ENCODE data around the gene BPIFB6.

DNA sequence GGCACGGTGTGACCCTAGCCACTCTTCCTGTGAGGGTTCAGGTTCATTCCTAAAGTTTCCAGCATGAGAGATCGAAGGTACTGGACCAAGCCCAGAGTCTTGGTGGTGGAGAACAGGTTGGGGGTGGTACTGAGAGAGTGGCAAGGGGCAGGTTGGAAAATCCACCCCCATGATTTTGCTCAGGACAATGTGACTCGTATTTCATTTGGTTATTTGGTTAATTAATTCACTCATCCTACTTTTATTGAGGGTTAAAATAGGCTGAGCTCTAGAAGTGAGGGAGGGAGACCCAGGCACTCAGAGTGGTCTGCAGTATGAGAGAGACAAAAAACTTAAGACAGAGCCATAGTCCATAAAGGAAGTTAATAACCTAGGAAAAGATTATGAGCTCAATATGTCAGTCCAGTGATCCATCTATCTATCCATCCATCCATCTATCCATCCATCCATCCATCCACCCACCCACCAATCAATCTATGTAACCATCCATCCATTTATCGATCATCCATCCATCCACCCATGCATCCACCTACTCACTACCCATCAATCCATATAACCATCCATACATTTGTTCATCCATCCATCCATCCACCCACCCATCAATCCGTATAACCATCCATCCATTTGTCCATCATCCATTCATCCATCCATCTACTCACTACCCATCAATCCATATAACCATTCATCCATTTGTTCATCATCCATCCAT, 6.7 kb upstream of the BPIFB6 start:
- no peak for TF ChIP-seq POLR2AphosphoS5 (IDR thresholded peaks at IDR 0.05)
- TF ChIP-seq, protein P1, sequence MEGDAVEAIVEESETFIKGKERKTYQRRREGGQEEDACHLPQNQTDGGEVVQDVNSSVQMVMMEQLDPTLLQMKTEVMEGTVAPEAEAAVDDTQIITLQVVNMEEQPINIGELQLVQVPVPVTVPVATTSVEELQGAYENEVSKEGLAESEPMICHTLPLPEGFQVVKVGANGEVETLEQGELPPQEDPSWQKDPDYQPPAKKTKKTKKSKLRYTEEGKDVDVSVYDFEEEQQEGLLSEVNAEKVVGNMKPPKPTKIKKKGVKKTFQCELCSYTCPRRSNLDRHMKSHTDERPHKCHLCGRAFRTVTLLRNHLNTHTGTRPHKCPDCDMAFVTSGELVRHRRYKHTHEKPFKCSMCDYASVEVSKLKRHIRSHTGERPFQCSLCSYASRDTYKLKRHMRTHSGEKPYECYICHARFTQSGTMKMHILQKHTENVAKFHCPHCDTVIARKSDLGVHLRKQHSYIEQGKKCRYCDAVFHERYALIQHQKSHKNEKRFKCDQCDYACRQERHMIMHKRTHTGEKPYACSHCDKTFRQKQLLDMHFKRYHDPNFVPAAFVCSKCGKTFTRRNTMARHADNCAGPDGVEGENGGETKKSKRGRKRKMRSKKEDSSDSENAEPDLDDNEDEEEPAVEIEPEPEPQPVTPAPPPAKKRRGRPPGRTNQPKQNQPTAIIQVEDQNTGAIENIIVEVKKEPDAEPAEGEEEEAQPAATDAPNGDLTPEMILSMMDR (IDR thresholded peaks at IDR 0.05): no peak
